Retinal pigment epithelial cell (primary cell): ENCODE results near the gene SMIM44.

Source experiments
- DNase-seq: peaks from one replicate; pipeline ENCODE4 v3.0.0-alpha.2; 2010; ENCODE audit warnings: low read depth
- H3K4me3 ChIP-seq: 2 replicates; pipeline ENCODE4 v1.5.1; 2011; ENCODE audit warnings: mild to moderate bottlenecking, low read length, control low read depth, moderate library complexity
- CTCF ChIP-seq: conservative IDR thresholded peaks from 2 replicates; pipeline ENCODE4 v1.5.1; 2011; ENCODE audit warnings: low read depth, low read length, control low read depth, inconsistent platforms

SMIM44 gene

GRCh38 chr19:3528080-3528479 lies 44.8 kb upstream of the SMIM44 start:
- no peak for DNase-seq
- no peak overlapping the region for H3K4me3 ChIP-seq
- no peak for TF ChIP-seq CTCF

GRCh38 chr19:3527238-3527910 lies 44.1 kb upstream of the SMIM44 start:
- no peak overlapping the region for H3K4me3 ChIP-seq
- TF ChIP-seq CTCF = no peak
- no peak for DNase-seq

- DNase-seq = no peak
- peak; percentile 38 for TF ChIP-seq CTCF
- no peak overlapping the region for H3K4me3 ChIP-seq
Measured at GRCh38 chr19:3526507-3527237, 43.4 kb upstream of the SMIM44 start.

GRCh38 chr19:3524904-3525451 lies 41.7 kb upstream of the SMIM44 start:
- no peak overlapping the region for H3K4me3 ChIP-seq
- no peak for DNase-seq
- TF ChIP-seq CTCF = no peak

- no peak for DNase-seq
Measured at GRCh38 chr19:3524078-3524842, 41.0 kb upstream of the SMIM44 start.

More at GRCh38 chr19:3524078-3524842, 41.0 kb upstream of the SMIM44 start:
- no peak overlapping the region for H3K4me3 ChIP-seq
- no peak for TF ChIP-seq CTCF
